HepG2 (cell line): Measurements from ENCODE around the gene AQP6.

ENCODE experiments used
- CTCF ChIP-seq: sonication (generic); formaldehyde crosslinking; IDR thresholded peaks from 2 replicates; pipeline ENCODE4 v1.5.0; 2020; ENCODE audit warnings: mild to moderate bottlenecking, missing genetic modification reagents, moderate library complexity
- DMTF1 ChIP-seq: sonication (generic); formaldehyde crosslinking; IDR thresholded peaks from 2 replicates; pipeline ENCODE4 v1.4.0; 2020; ENCODE audit warnings: mild to moderate bottlenecking, missing genetic modification reagents
- POLR2AphosphoS5 ChIP-seq: IDR thresholded peaks from 2 replicates; pipeline ENCODE4 v1.6.1; 2012; ENCODE audit warnings: low read depth, low read length
- WIZ ChIP-seq: sonication (generic); formaldehyde crosslinking; IDR thresholded peaks from 2 replicates; pipeline ENCODE4 v1.5.1; 2020; ENCODE audit warnings: mild to moderate bottlenecking, missing genetic modification reagents
- ZNF207 ChIP-seq: fragments of 450-650 bp; IDR thresholded peaks from 2 replicates; pipeline ENCODE4 v1.6.1; 2016; ENCODE audit warnings: antibody characterized with exemption, borderline replicate concordance
- ZNF616 ChIP-seq: sonication (generic); formaldehyde crosslinking; IDR thresholded peaks from 2 replicates; pipeline ENCODE4 v1.5.0; 2020; ENCODE audit warnings: low read depth, mild to moderate bottlenecking, missing genetic modification reagents
- ZSCAN22 ChIP-seq: sonication (generic); formaldehyde crosslinking; IDR thresholded peaks from 2 replicates; pipeline ENCODE4 v1.4.0; 2020; ENCODE audit warnings: mild to moderate bottlenecking, missing genetic modification reagents
- ZSCAN25 ChIP-seq: sonication (generic); formaldehyde crosslinking; IDR thresholded peaks from 2 replicates; pipeline ENCODE4 v1.8.0; 2022; ENCODE audit warnings: mild to moderate bottlenecking, missing genetic modification reagents

GRCh38 chr12:49980501-49981349 lies 8.0 kb downstream of the AQP6 start:
- TF ChIP-seq CTCF (CRISPR knock-in tag) (no peak), DMTF1 (CRISPR knock-in tag) (no peak), ZSCAN25 (CRISPR knock-in tag) (no peak), ZSCAN22 (CRISPR knock-in tag) (no peak), ZNF616 (CRISPR knock-in tag) (no peak), WIZ (CRISPR knock-in tag) (no peak), ZNF207 (no peak), POLR2AphosphoS5 (no peak)
